HL-60/S4 treated with phorbol 12-myristate 13-acetate at 8.2 ng/mL for 4 days and 3 days (cell line): ENCODE results near the gene ADSS1.
"Not testable (repeated sequence)": the region's sequence is repeated elsewhere in the genome, so short reads cannot be mapped to it uniquely, and the experiment has no call there.

ENCODE experiments used
- in situ Hi-C: fragments of 300-500 bp; cut with MboI; formaldehyde crosslinking; loops from 2 replicates; pipeline ENCODE4 v1.15.0; 2022; ENCODE audit warnings: low sequenced_read_pairs

The ADSS1 gene

DNA sequence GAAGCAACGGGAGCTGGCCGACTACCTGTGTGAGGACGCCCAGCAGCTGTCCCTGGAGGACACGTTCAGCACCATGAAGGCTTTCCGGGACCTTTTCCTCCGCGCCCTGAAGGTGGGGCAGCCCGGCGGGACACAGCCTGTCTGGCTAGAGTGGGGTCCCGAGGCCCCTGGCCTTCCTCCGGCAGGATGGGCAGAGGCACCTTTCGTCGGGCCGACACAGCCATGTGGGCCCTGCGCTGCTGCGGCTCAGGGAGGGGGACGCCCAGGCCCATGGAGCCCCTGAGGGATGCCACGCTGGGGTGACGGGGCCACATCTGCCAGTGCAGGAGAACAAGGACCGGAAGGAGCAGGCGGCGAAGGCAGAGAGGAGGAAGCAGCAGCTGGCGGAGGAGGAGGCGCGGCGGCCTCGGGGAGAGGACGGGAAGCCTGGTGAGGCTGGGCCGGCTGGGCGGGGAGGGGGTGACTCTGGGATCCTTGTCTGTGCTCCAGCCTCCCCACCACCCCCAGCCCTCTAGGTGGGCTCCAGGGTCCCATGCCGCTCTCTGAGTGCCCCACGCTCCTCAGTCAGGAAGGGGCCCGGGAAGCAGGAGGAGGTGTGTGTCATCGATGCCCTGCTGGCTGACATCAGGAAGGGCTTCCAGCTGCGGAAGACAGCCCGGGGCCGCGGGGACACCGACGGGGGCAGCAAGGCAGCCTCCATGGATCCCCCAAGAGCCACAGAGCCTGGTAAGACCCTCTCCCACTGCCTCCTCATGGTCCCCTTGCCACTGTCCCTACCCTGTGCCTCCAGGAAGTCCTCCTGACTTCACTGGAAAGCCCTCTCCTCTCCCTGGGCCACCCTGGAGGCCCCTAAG is 10.9 kb upstream of the ADSS1 start:
- in situ Hi-C loops = no loop called here

DNA sequence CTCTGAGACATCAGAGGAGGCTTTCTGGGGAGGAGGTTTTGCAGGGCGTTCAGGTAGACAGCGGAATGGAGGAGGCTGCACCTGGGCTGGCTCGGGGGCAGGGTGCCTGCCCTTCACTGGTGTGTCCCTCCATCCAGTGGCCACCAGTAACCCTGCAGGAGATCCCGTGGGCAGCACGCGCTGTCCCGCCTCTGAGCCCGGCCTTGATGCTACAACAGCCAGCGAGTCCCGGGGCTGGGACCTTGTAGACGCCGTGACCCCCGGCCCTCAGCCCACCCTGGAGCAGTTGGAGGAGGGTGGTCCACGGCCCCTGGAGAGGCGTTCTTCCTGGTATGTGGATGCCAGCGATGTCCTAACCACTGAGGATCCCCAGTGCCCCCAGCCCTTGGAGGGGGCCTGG is 10.0 kb upstream of the ADSS1 start:
- in situ Hi-C loops = no loop called here

DNA sequence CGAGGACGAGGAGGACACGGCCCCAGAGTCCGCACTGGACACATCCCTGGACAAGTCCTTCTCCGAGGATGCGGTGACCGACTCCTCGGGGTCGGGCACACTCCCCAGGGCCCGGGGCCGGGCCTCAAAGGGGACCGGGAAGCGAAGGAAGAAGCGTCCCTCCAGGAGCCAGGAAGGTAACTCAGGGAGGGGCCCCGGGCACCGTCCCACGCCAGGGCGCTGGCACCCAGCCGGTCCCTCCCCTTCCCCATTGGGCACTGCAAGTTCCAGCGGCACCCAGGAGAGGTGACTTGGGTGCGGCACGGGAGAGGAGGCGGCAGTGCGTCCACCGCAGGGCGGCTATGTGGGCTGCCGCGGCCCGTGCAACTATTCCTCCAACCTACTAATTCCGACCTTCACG is 9.3 kb upstream of the ADSS1 start:
- in situ Hi-C loops = no loop called here

DNA sequence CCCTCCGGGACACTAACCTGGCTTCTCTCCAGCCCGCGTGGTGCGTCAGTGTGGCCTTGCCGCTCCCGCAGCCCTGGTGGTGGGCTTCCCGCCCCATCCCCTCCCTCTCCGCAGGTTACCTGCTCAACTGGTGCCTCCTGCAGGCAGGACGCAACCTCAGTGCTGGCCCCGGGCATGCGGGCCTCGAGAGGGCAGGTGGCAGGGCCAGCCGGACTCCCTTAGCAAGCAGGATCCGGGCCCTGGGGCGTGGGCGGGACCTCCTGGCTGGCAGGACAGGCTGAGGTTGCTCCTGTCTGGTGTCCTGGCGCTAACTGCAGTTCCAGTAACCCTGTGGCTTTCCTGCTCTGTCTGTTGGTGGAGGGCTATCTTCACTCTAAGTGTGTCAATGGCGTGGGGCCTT is 8.6 kb upstream of the ADSS1 start:
- in situ Hi-C loops = no loop called here

DNA sequence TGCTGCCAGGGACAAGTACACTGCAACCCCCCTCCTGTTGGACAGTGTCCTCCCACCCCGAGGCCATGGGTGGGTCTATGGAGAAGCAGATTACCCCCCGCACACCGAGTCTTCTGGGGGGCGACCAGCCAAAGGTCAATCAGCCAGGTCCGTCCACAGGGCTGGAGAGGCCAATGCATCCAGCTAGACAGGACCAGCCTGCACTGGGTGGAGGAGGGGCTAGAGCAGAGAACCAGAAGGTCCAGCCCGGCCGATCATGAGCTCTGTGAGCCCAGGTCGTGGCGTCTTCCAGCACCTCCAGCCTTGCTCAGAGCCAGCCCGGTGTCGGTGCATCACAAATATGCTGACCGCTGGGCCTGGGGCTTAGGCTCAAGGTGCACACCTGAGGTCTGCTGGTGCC is 8.2 kb upstream of the ADSS1 start:
- in situ Hi-C loops = no loop called here

- in situ Hi-C loops = no loop called here
These were observed 6.9 kb upstream of the ADSS1 start for GRCh38 chr14:104717137-104717536.

GRCh38 chr14:104717646-104718045 is 6.4 kb upstream of the ADSS1 start:
- in situ Hi-C loops = no loop called here

DNA sequence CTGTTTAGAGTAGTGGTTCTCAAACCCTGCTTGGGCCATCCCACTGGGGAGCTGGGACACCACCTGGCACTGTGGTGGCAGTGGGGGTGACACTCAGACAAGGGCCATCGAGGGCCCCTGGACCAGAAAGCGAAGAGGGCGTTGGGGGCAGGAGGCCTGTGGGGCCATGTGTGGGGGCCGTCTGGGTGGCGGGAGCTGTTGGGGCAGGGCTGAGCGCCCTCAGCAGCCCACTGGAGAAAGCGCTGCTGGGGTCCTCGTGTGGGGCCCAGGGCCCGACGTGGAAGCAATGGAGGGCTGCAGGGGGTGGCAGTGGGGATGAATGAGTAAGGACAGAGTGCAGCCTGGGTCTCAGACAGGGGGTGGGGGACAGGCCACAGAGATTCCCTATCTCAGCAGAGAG is 5.9 kb upstream of the ADSS1 start:
- in situ Hi-C loops = no loop called here

GRCh38 chr14:104718871-104719270 is 5.2 kb upstream of the ADSS1 start:
- in situ Hi-C loops = no loop called here

DNA sequence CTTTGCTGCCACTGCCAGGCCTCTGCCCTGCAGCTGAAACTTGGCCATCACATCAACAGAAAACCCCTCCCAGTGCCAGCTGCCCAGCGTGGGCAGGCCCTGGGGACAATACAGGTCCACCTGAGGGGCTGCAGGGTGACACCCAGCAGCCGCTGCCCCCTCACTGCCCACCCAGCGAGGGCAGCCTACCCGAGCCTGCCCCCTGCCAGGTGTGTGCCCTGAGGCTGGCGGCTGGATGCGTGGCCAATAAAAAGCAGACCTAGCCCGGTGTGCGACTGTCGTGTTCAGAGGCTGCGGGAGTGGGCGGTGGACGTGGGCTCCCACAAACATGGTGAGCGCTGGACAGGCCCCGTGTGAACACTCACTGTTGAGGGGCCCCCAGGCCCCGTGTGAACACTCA is 4.7 kb upstream of the ADSS1 start:
- in situ Hi-C loops = no loop called here

GRCh38 chr14:104721505-104722431 is 2.3 kb upstream of the ADSS1 start:
- in situ Hi-C loops = no loop called here

- in situ Hi-C loops = no loop called here
These were observed 935 bp upstream of the ADSS1 start for GRCh38 chr14:104722938-104723650.

GRCh38 chr14:104724407-104724980 is 465 bp downstream of the ADSS1 start:
- in situ Hi-C loops = no loop called here

GRCh38 chr14:104724981-104725771 is 1.1 kb downstream of the ADSS1 start:
- in situ Hi-C loops = no loop called here

GRCh38 chr14:104725772-104726548 is 1.9 kb downstream of the ADSS1 start:
- in situ Hi-C loops = no loop called here

GRCh38 chr14:104726600-104727451 is 2.8 kb downstream of the ADSS1 start:
- in situ Hi-C loops = no loop called here

- in situ Hi-C loops = no loop called here
These were observed 4.6 kb downstream of the ADSS1 start for GRCh38 chr14:104728631-104729030.

GRCh38 chr14:104729176-104729834 is 5.3 kb downstream of the ADSS1 start:
- in situ Hi-C loops = not testable (repeated sequence)
